CD4-positive, alpha-beta T cell (primary cell): ENCODE results near the gene STOX1. TPM values are rescaled to one million over a fixed set of nuclear protein-coding genes. Genes with fewer than 3 reads are reported as not detected.

ENCODE experiments used
- total RNA-seq, 174 experiments: library from RNA in 2 of 174; stranded (reverse) in 2 of 174; gene quantifications; one replicate each; pipeline ENCODE4 v1.2.3 and lab custom pipeline; 2021 to 2026

The STOX1 gene
- total RNA-seq, 2 experiments from 2014 or later, result 0.25 to 0.41 TPM

Other genes starting within 250 kb of the STOX1 start
- 10 to 100 TPM; 68.9 to 82.2 TPM for gene CCAR1, start 106.3 kb upstream of the STOX1 start, total RNA-seq
- gene DDX50, start 73.8 kb downstream of the STOX1 start, total RNA-seq, result 10 to 100 TPM; 46.8 to 47.5 TPM
- gene DDX21, start 128.6 kb downstream of the STOX1 start, total RNA-seq, result 100 to 1,000 TPM; 120 to 121 TPM
- 1 to 10 TPM; 4.2 TPM for gene KIFBP, start 161.3 kb downstream of the STOX1 start, total RNA-seq